ENCODE results near the gene ANKRD49. TPM values are rescaled to one million over a fixed set of nuclear protein-coding genes. Genes with fewer than 3 reads are reported as not detected.

Gene ANKRD49
- total and polyA plus RNA-seq, 2 of the 4 experiments (the other 2 are of a cell fraction): 7.2 to 10.4 TPM

- Histone ChIP-seq H2AK9ac (replicated peaks; ENCODE audit: low read depth, low read length, poor library complexity) (no peak overlapping the region), H3K4me2 (ENCODE audit: low read depth, low read length) (no peak overlapping the region), H2AK5ac (ENCODE audit: low read depth, low read length) (no peak overlapping the region), H3K27ac (ENCODE audit: insufficient read depth, low read length) (no peak overlapping the region), H3K9me3 (ENCODE audit: control insufficient read depth, insufficient read depth, low read length) (no peaks in the 10 kb centered on the region), H3K4me3 (ENCODE audit: insufficient read depth, low read depth, low read length) (no peak overlapping the region), H3K9me1 (ENCODE audit: insufficient read depth, low read length) (no peaks in the 10 kb centered on the region), H4K5ac (ENCODE audit: low read depth, low read length) (no peak overlapping the region), H2BK5ac (ENCODE audit: low read depth, low read length, poor library complexity, severe bottlenecking) (no peak overlapping the region), H3K27me3 (ENCODE audit: control insufficient read depth, insufficient read depth, low read length) (no peaks in the 10 kb centered on the region), H4K91ac (ENCODE audit: insufficient read depth, low read depth, low read length) (no peak overlapping the region), H4K8ac (ENCODE audit: low read depth in 2 of 2, low read length in 2 of 2) (no peak overlapping the region), H3K56ac (ENCODE audit: extremely low read depth, insufficient read depth, low read length) (no peak overlapping the region), H3K9ac (ENCODE audit: low read depth, low read length) (no peak overlapping the region), H3K4ac (ENCODE audit: low read depth, low read length) (no peak overlapping the region), H2BK15ac (ENCODE audit: low read depth, low read length) (no peak overlapping the region), H2AFZ (replicated peaks; ENCODE audit: low read length, poor library complexity) (no peak overlapping the region), H3K18ac (ENCODE audit: low read depth, low read length) (no peak overlapping the region), H2BK120ac (ENCODE audit: low read depth, low read length) (no peak overlapping the region), H4K20me1 (ENCODE audit: insufficient read depth, low read length) (no peaks in the 10 kb centered on the region), H2BK20ac (ENCODE audit: low read depth, low read length) (no peak overlapping the region), H3K79me1 (ENCODE audit: low read depth in 1 of 2, low read length in 2 of 2) (no peaks in the 10 kb centered on the region), H3K23ac (ENCODE audit: low read depth, low read length) (no peak overlapping the region), H3K4me1 (ENCODE audit: control insufficient read depth, insufficient read depth, low read length) (no peaks in the 10 kb centered on the region), H3K36me3 (ENCODE audit: control insufficient read depth, insufficient read depth, low read length) (no peaks in the 10 kb centered on the region), H3K14ac (replicated peaks; ENCODE audit: low read depth, low read length) (no peak overlapping the region)
- BruUV-seq (replicated peaks): no TSS peak
- ATAC-seq (ENCODE audit: low read depth): peak; percentile 56
- peak; percentile 74 for DNase-seq
- dilution Hi-C loops (cut with HindIII; ENCODE audit: low sequenced_read_pairs, unreplicated experiment) (no loop called here), in situ Hi-C loops (cut with MboI; ENCODE audit: low sequenced_read_pairs) (loop anchor here (10.0 kb wide), 1 partner anchor 49 kb away; no protein-coding TSS in a partner anchor), intact Hi-C loops (cut with micrococcal nuclease) (loop anchor here (5.0 kb wide), 1 partner anchor 1902 kb away; no protein-coding TSS in a partner anchor)
- ChIA-PET POLR2A (ENCODE audit: unreplicated experiment) (no interaction called here), CTCF (interaction anchor here (0.8 to 1.3 kb wide), 3 partner anchors 21 to 631 kb away, joined by 3 to 4 read pairs (median 4); no protein-coding TSS in a partner anchor)
- WGBS, 2 experiments (ENCODE audit: extremely low coverage in 2 of 2, insufficient read length in 1 of 2): 30% methylated on average over 2 of the region's 5 CpGs; no CpG with 5 or more reads in 1 of the 2 experiments
- no peak for TF ChIP-seq USF2 (IDR thresholded peaks at IDR 0.05; ENCODE audit: low read depth, low read length)
- no peak for TF ChIP-seq RFX5 (IDR thresholded peaks at IDR 0.05; ENCODE audit: low read depth, low read length)
- no peak for TF ChIP-seq RAD21 (IDR thresholded peaks at IDR 0.05; ENCODE audit: low read length)
- TF ChIP-seq MAZ (IDR thresholded peaks at IDR 0.05; ENCODE audit: borderline replicate concordance, low read depth, low read length): no peak
- TF ChIP-seq POLR2A (IDR thresholded peaks at IDR 0.05; ENCODE audit: low read depth, low read length): no peak
- TF ChIP-seq MXI1 (IDR thresholded peaks at IDR 0.05; ENCODE audit: borderline replicate concordance, low read depth, low read length): no peak
- TF ChIP-seq BHLHE40 (IDR thresholded peaks at IDR 0.05; ENCODE audit: low read depth, low read length): no peak
- TF ChIP-seq CEBPB (IDR thresholded peaks at IDR 0.05; ENCODE audit: low read depth, low read length): no peak
- no peak for TF ChIP-seq RCOR1 (IDR thresholded peaks at IDR 0.05; ENCODE audit: insufficient replicate concordance, low read length)
- TF ChIP-seq FOS (IDR thresholded peaks at IDR 0.05; ENCODE audit: low read depth, low read length): no peak
- no peak for TF ChIP-seq NFE2L2 (IDR thresholded peaks at IDR 0.05; ENCODE audit: low read depth, low read length)
- TF ChIP-seq CTCF (conservative IDR thresholded peaks at IDR 0.05; ENCODE audit: low read depth, low read length): no peak
- no peak for TF ChIP-seq MAFK (IDR thresholded peaks at IDR 0.05; ENCODE audit: low read depth, low read length)
- no peak for TF ChIP-seq ELK1 (IDR thresholded peaks at IDR 0.05; ENCODE audit: borderline replicate concordance, low read depth, low read length)
- TF ChIP-seq CHD1 (IDR thresholded peaks at IDR 0.05; ENCODE audit: low read depth, low read length): no peak
Observed at GRCh38 chr11:94525546-94526324, 32.0 kb downstream of the ANKRD49 start.

Data from IMR-90 (cell line).